ENCODE results near the gene RASL12.

The RASL12 gene

GRCh38 chr15:65091946-65092770, 24.4 kb upstream of the RASL12 start:
- DNase-seq (ENCODE audit: insufficient read length, low spot score) = no peak
- FAIRE-seq = no peak
- TF ChIP-seq CTCF (IDR thresholded peaks at IDR 0.05; ENCODE audit: insufficient read depth, missing control alignments) = no peak

GRCh38 chr15:65089206-65089824, 21.5 kb upstream of the RASL12 start:
- no peak for FAIRE-seq
- TF ChIP-seq CTCF (IDR thresholded peaks at IDR 0.05; ENCODE audit: insufficient read depth, missing control alignments) = no peak
- DNase-seq (ENCODE audit: insufficient read length, low spot score) = no peak

- no peak for DNase-seq (ENCODE audit: insufficient read length, low spot score)
- no peak for FAIRE-seq
- no peak for TF ChIP-seq CTCF (IDR thresholded peaks at IDR 0.05; ENCODE audit: insufficient read depth, missing control alignments)
Measured at GRCh38 chr15:65088643-65089021, 20.8 kb upstream of the RASL12 start.

GRCh38 chr15:65087873-65088642, 20.3 kb upstream of the RASL12 start:
- TF ChIP-seq CTCF (IDR thresholded peaks at IDR 0.05; ENCODE audit: insufficient read depth, missing control alignments) = no peak
- no peak for DNase-seq (ENCODE audit: insufficient read length, low spot score)
- FAIRE-seq = no peak

- DNase-seq (ENCODE audit: insufficient read length, low spot score) (no peak), FAIRE-seq (no peak)
- no peak for TF ChIP-seq CTCF (IDR thresholded peaks at IDR 0.05; ENCODE audit: insufficient read depth, missing control alignments)
Measured at GRCh38 chr15:65087411-65087810, 19.6 kb upstream of the RASL12 start.

- TF ChIP-seq CTCF (IDR thresholded peaks at IDR 0.05; ENCODE audit: insufficient read depth, missing control alignments) = peak; percentile 37
- no peak for FAIRE-seq
- DNase-seq (ENCODE audit: insufficient read length, low spot score) = no peak
Measured at GRCh38 chr15:65086680-65087111, 18.9 kb upstream of the RASL12 start.

All from D721Med (cell line).